IMR-90 (cell line): ENCODE results near the gene REST. TPM values are rescaled to one million over a fixed set of nuclear protein-coding genes. Genes with fewer than 3 reads are reported as not detected.

Source experiments
- ATAC-seq: fragments of 200-7000 bp; cut with Tn5 transposase; 2 replicates; pipeline ENCODE4 v1.9.1; 2020; ENCODE audit warnings: low read depth, mild to moderate bottlenecking, moderate library complexity
- BruUV-seq: library from RNA; stranded (reverse); fragments of 400-500 nt; replicated peaks from 2 replicates; lab custom pipeline; 2021; lab: Mats Ljungman, UMichigan
- CTCF ChIA-PET: fragments of 300-600 bp; formaldehyde crosslinking; extraction: SDS; loops from one replicate; lab custom pipeline; 2021; ENCODE audit warnings: antibody characterized with exemption; lab: Yijun Ruan, JAX
- POLR2A ChIA-PET: fragments of 300-600 bp; sonication (Branson Sonifier 250); formaldehyde crosslinking; loops from one replicate; lab custom pipeline; 2022; ENCODE audit warnings: antibody characterized with exemption; ENCODE audit not compliant: unreplicated experiment; lab: Charles Lee
- DNase-seq: peaks from one replicate; pipeline ENCODE4 v3.0.0; 2013
- H2AFZ ChIP-seq: replicated peaks from 2 replicates; pipeline ENCODE3; 2013; ENCODE audit warnings: low read length, mild to moderate bottlenecking; ENCODE audit not compliant: poor library complexity
- H2AK5ac ChIP-seq: 2 replicates; pipeline ENCODE4 v1.6.1; 2013; ENCODE audit warnings: low read depth, low read length, inconsistent platforms
- H2AK9ac ChIP-seq: replicated peaks from 2 replicates; pipeline ENCODE3; 2013; ENCODE audit warnings: mild to moderate bottlenecking, low read depth, low read length, moderate library complexity; ENCODE audit not compliant: poor library complexity
- H2BK120ac ChIP-seq: 2 replicates; pipeline ENCODE4 v1.6.1; 2013; ENCODE audit warnings: low read depth, low read length, inconsistent platforms
- H2BK15ac ChIP-seq: 3 replicates; pipeline ENCODE4 v1.6.1; 2013; ENCODE audit warnings: low read depth, low read length, inconsistent platforms
- H2BK20ac ChIP-seq: 2 replicates; pipeline ENCODE4 v1.6.1; 2013; ENCODE audit warnings: low read depth, mild to moderate bottlenecking, inconsistent platforms, low read length, moderate library complexity
- H2BK5ac ChIP-seq: 2 replicates; pipeline ENCODE4 v1.6.1; 2013; ENCODE audit warnings: mild to moderate bottlenecking, low read depth, low read length, inconsistent platforms; ENCODE audit not compliant: poor library complexity, severe bottlenecking
- H3K14ac ChIP-seq: replicated peaks from 2 replicates; pipeline ENCODE4 v1.6.1; 2013; ENCODE audit warnings: low read depth, low read length, inconsistent platforms
- H3K18ac ChIP-seq: 2 replicates; pipeline ENCODE4 v1.6.1; 2013; ENCODE audit warnings: low read depth, low read length, control low read depth
- H3K23ac ChIP-seq: 2 replicates; pipeline ENCODE4 v1.6.1; 2013; ENCODE audit warnings: low read depth, low read length, inconsistent platforms
- H3K27ac ChIP-seq: 2 replicates; pipeline ENCODE4 v1.5.1; 2013; ENCODE audit warnings: mild to moderate bottlenecking, control low read depth, low read length; ENCODE audit not compliant: insufficient read depth
- H3K27me3 ChIP-seq: 2 replicates; pipeline ENCODE4 v1.6.1; 2013; ENCODE audit warnings: low read length; ENCODE audit not compliant: control insufficient read depth, insufficient read depth
- H3K36me3 ChIP-seq: 2 replicates; pipeline ENCODE4 v1.6.1; 2013; ENCODE audit warnings: low read length, mixed read lengths; ENCODE audit not compliant: control insufficient read depth, insufficient read depth
- H3K4ac ChIP-seq: 2 replicates; pipeline ENCODE4 v1.6.1; 2013; ENCODE audit warnings: low read depth, low read length, inconsistent platforms
- H3K4me1 ChIP-seq: 2 replicates; pipeline ENCODE4 v1.6.1; 2013; ENCODE audit warnings: low read length, mixed read lengths; ENCODE audit not compliant: control insufficient read depth, insufficient read depth
- H3K4me2 ChIP-seq: 2 replicates; pipeline ENCODE4 v1.6.1; 2013; ENCODE audit warnings: low read depth, mild to moderate bottlenecking, control low read depth, low read length, moderate library complexity
- H3K4me3 ChIP-seq: 2 replicates; pipeline ENCODE4 v1.5.1; 2013; ENCODE audit warnings: low read depth, mild to moderate bottlenecking, control low read depth, low read length, moderate library complexity; ENCODE audit not compliant: insufficient read depth
- H3K56ac ChIP-seq: 2 replicates; pipeline ENCODE4 v1.6.1; 2013; ENCODE audit warnings: low read length, inconsistent platforms; ENCODE audit not compliant: insufficient read depth; ENCODE audit errors: extremely low read depth
- H3K79me1 ChIP-seq, 2 experiments: 2 replicates each; pipeline ENCODE4 v1.6.1; 2013; ENCODE audit warnings: low read length in 2 of 2, inconsistent platforms in 1 of 2, low read depth in 1 of 2
- H3K9ac ChIP-seq: 2 replicates; pipeline ENCODE4 v1.6.1; 2013; ENCODE audit warnings: low read depth, low read length, control low read depth
- H3K9me1 ChIP-seq: 2 replicates; pipeline ENCODE4 v1.6.1; 2013; ENCODE audit warnings: low read length, inconsistent platforms; ENCODE audit not compliant: insufficient read depth
- H3K9me3 ChIP-seq: 2 replicates; pipeline ENCODE4 v1.6.1; 2013; ENCODE audit warnings: low read length; ENCODE audit not compliant: control insufficient read depth, insufficient read depth
- H4K20me1 ChIP-seq: 2 replicates; pipeline ENCODE4 v1.6.1; 2013; ENCODE audit warnings: low read length, inconsistent platforms; ENCODE audit not compliant: insufficient read depth
- H4K5ac ChIP-seq: 2 replicates; pipeline ENCODE4 v1.6.1; 2013; ENCODE audit warnings: mild to moderate bottlenecking, low read depth, low read length, control low read depth
- H4K8ac ChIP-seq, 2 experiments: 2 replicates each; pipeline ENCODE4 v1.6.1; 2013; ENCODE audit warnings: low read depth in 2 of 2, low read length in 2 of 2, control low read depth in 1 of 2, inconsistent platforms in 1 of 2
- H4K91ac ChIP-seq: 2 replicates; pipeline ENCODE4 v1.6.1; 2013; ENCODE audit warnings: low read depth, low read length, inconsistent platforms; ENCODE audit not compliant: insufficient read depth
- MXI1 ChIP-seq: IDR thresholded peaks from 2 replicates; pipeline ENCODE4 v1.6.1; 2012; ENCODE audit warnings: low read depth, mild to moderate bottlenecking, low read length, moderate library complexity, borderline replicate concordance
- SMC3 ChIP-seq: fragments of 150-350 bp; IDR thresholded peaks from 2 replicates; pipeline ENCODE4 v1.6.1; 2016; ENCODE audit warnings: low read depth, mild to moderate bottlenecking, antibody characterized with exemption, low read length, moderate library complexity
- WGBS, 2 experiments: methylation state at CpG; one replicate each; pipeline versions ENCODE4 v1.1.5 to v1.1.7; 2013; ENCODE audit warnings: missing lambda C conversion rate in 2 of 2; ENCODE audit not compliant: insufficient read length in 1 of 2; ENCODE audit errors: extremely low coverage in 2 of 2; 5-methylcytosine and 5-hydroxymethylcytosine counted together
- dilution Hi-C: fragments of 300-500 bp; cut with HindIII; formaldehyde crosslinking; loops from one replicate; pipeline ENCODE4 v1.14.3; 2018; ENCODE audit warnings: low sequenced_read_pairs; ENCODE audit not compliant: unreplicated experiment
- in situ Hi-C: fragments of 300-500 bp; cut with MboI; formaldehyde crosslinking; loops from 3 replicates; pipeline ENCODE4 v1.14.3; 2019; ENCODE audit warnings: low sequenced_read_pairs, inconsistent platforms, mixed read lengths
- intact Hi-C: fragments of 100-400 bp; cut with micrococcal nuclease; formaldehyde crosslinking; loops from 2 replicates; pipeline ENCODE4 v1.10.0; 2022
- polyA plus RNA-seq, 3 experiments: library from polyadenylated mRNA; depleted of rRNA; stranded (reverse); fragments of >200 nt; gene quantifications; 2 replicates each; pipeline ENCODE4 v1.2.3, GENCODE V29; 2012; ENCODE audit warnings: low replicate concordance in 1 of 3
- total RNA-seq: library from RNA; depleted of rRNA; stranded (reverse); fragments of >200 nt; gene quantifications from 2 replicates; pipeline ENCODE4 v1.2.3, GENCODE V29; 2012

REST gene
- total and polyA plus RNA-seq, 2 of the 4 experiments (the other 2 are of a cell fraction): 10.0 to 66.9 TPM

GRCh38 chr4:56871371-56871866, 36.3 kb upstream of the REST start:
- Histone ChIP-seq H3K9me1 (no peaks in the 10 kb centered on the region), H3K27ac (no peak overlapping the region), H2BK5ac (no peak overlapping the region), H3K18ac (no peak overlapping the region; the same call in 1 of the 2 replicates), H4K8ac (no peak overlapping the region), H3K79me1 (no peaks in the 10 kb centered on the region), H3K14ac (no peak overlapping the region), H3K23ac (no peak overlapping the region), H4K5ac (no peak overlapping the region; the same call in 1 of the 2 replicates), H3K36me3 (no peaks in the 10 kb centered on the region), H4K20me1 (no peaks in the 10 kb centered on the region), H2BK15ac (no peak overlapping the region), H2AK9ac (no peak overlapping the region), H3K9me3 (no peaks in the 10 kb centered on the region), H3K4ac (no peak overlapping the region), H2BK120ac (no peak overlapping the region), H2BK20ac (no peak overlapping the region), H3K56ac (no peak overlapping the region), H3K4me2 (peak overlapping the region; percentile 24; the same call in 1 of the 2 replicates), H3K27me3 (peaks cover 1% of the 10 kb centered on the region; the same call in 1 of the 2 replicates), H3K4me3 (no peak overlapping the region), H3K4me1 (peaks cover 3% of the 10 kb centered on the region; the same call in 1 of the 2 replicates), H3K9ac (no peak overlapping the region; the same call in 1 of the 2 replicates), H2AFZ (peak overlapping the region; percentile 24), H2AK5ac (no peak overlapping the region), H4K91ac (no peak overlapping the region)
- no TSS peak for BruUV-seq
- in situ Hi-C loops (loop anchor here (25.0 kb wide), 1 partner anchor 109 kb away; no protein-coding TSS in a partner anchor), intact Hi-C loops (no loop called here), dilution Hi-C loops (no loop called here)
- ATAC-seq: peak; percentile 66
- TF ChIP-seq SMC3 (no peak), MXI1 (no peak)
- DNase-seq: no peak
- WGBS, 2 experiments: 0% methylated on average over 1 of the region's 10 CpGs; no CpG with 5 or more reads in 1 of the 2 experiments
- POLR2A ChIA-PET: no interaction called here
- CTCF ChIA-PET: interaction anchor here (0.6 kb wide), 1 partner anchor 22 kb away, joined by 3 read pairs; no protein-coding TSS in a partner anchor
